Measurements from ENCODE around the gene C8A. TPM values are rescaled to one million over a fixed set of nuclear protein-coding genes. Genes with fewer than 3 reads are reported as not detected.

C8A gene
- total and polyA plus RNA-seq, 2 of the 8 experiments (the other 6 are each of a cell fraction or from before 2014, with no cell fraction given): not detected

- no peaks in the 10 kb centered on the region for H3K79me2 ChIP-seq (ENCODE audit: control insufficient read depth in 1 of 2, insufficient read depth in 2 of 2, low read length in 2 of 2)
- H3K9ac ChIP-seq (replicated peaks in 1 of 4; ENCODE audit: extremely low read depth in 1 of 4, low read depth in 3 of 4, low read length in 3 of 4): no peak overlapping the region
- no peak overlapping the region for H2BK15ac ChIP-seq (ENCODE audit: low read length)
- no peak overlapping the region for H3K14ac ChIP-seq (ENCODE audit: insufficient read length)
- H2BK120ac ChIP-seq (replicated peaks; ENCODE audit: low read depth, low read length): no peak overlapping the region
- no peak overlapping the region for H3K23ac ChIP-seq (ENCODE audit: insufficient read length)
- H2BK20ac ChIP-seq (ENCODE audit: low read length): no peak overlapping the region
- no peak overlapping the region for H3K4ac ChIP-seq (replicated peaks; ENCODE audit: insufficient read length, low read depth, low read length)
- DNase-seq (ENCODE audit: low read depth in 1 of 2, low spot score in 2 of 2) (no peak), FAIRE-seq (no peak)
- 85% methylated on average over 3 of the region's 3 CpGs; no CpG with 5 or more reads in 1 of the 2 experiments for WGBS, 2 experiments (ENCODE audit: extremely low coverage in 1 of 2, insufficient coverage in 1 of 2, insufficient read length in 1 of 2, insufficient replicate concordance in 2 of 2, low coverage in 1 of 2, low lambda C conversion rate in 2 of 2, missing lambda C conversion rate in 1 of 2)
- H4K8ac ChIP-seq (ENCODE audit: extremely low read depth, insufficient read depth, low read length): no peak overlapping the region
- no peaks in the 10 kb centered on the region for H3K79me1 ChIP-seq (ENCODE audit: low read depth, low read length)
- H3K9me3 ChIP-seq (ENCODE audit: insufficient read depth in 2 of 2, low read depth in 1 of 2, low read length in 1 of 2): no peaks in the 10 kb centered on the region
- no peak overlapping the region for H3K56ac ChIP-seq (replicated peaks; ENCODE audit: insufficient read length, low read depth, low read length)
- no peak overlapping the region for H4K5ac ChIP-seq (ENCODE audit: insufficient read length, low read depth, low read length)
- ChIA-PET CTCF (ENCODE audit: partially characterized antibody) (interaction anchor here (0.9 kb wide), 1 partner anchor 11 kb away, joined by 4 read pairs; no protein-coding TSS in a partner anchor), POLR2A (ENCODE audit: partially characterized antibody) (no interaction called here)
- H3K18ac ChIP-seq (ENCODE audit: extremely low read depth, low read length): no peak overlapping the region
- no peak overlapping the region for H2AK5ac ChIP-seq (ENCODE audit: low read depth, low read length)
- no peaks in the 10 kb centered on the region for H3K36me3 ChIP-seq (ENCODE audit: control insufficient read depth in 2 of 4, insufficient read depth in 4 of 4, low read length in 3 of 4)
- no peak overlapping the region for H2AFZ ChIP-seq (ENCODE audit: low read length)
- no peaks in the 10 kb centered on the region for H3K4me1 ChIP-seq (replicated peaks in 1 of 4; ENCODE audit: control insufficient read depth in 3 of 4, insufficient read depth in 4 of 4, low read length in 3 of 4)
- no peak overlapping the region for H3K27ac ChIP-seq (ENCODE audit: low read depth, low read length)
- H2BK12ac ChIP-seq (ENCODE audit: low read depth, low read length): no peak overlapping the region
- H3K4me2 ChIP-seq (ENCODE audit: insufficient read depth in 1 of 2, low read depth in 2 of 2, low read length in 2 of 2): no peak overlapping the region
- H2BK5ac ChIP-seq (ENCODE audit: low read depth, low read length): no peak overlapping the region
- H4K20me1 ChIP-seq (replicated peaks in 1 of 2; ENCODE audit: control insufficient read depth in 1 of 2, insufficient read depth in 2 of 2, low read length in 2 of 2): no peaks in the 10 kb centered on the region
- no peaks in the 10 kb centered on the region for H3K23me2 ChIP-seq (ENCODE audit: low read depth, low read length)
- no peaks in the 10 kb centered on the region for H3K27me3 ChIP-seq (replicated peaks in 1 of 4; ENCODE audit: control insufficient read depth in 3 of 4, extremely low read depth in 1 of 4, insufficient read depth in 3 of 4, low read length in 3 of 4)
- no peak overlapping the region for H3K4me3 ChIP-seq (ENCODE audit: extremely low read depth in 1 of 4, insufficient read depth in 2 of 4, low read depth in 3 of 4, low read length in 4 of 4)
- no peak overlapping the region for H4K91ac ChIP-seq (replicated peaks; ENCODE audit: insufficient read length, low read length)
- no peak for TF ChIP-seq EP300 (IDR thresholded peaks at IDR 0.05; ENCODE audit: borderline replicate concordance in 1 of 2, low read depth in 2 of 2, low read length in 2 of 2)
- TF ChIP-seq RAD21 (IDR thresholded peaks at IDR 0.05 in 1 of 2, conservative IDR thresholded peaks at IDR 0.05 in 1 of 2; ENCODE audit: low read depth in 2 of 2, low read length in 2 of 2): no peak
Observed at GRCh38 chr1:56905667-56906066, 51.1 kb downstream of the C8A start.

Data from H1 (cell line).